ENCODE results near the gene PTPRQ.
"Not testable (repeated sequence)": the region's sequence is repeated elsewhere in the genome, so short reads cannot be mapped to it uniquely, and the experiment has no call there.

PTPRQ gene

GRCh38 chr12:80442426-80443222 lies 1.4 kb upstream of the PTPRQ start:
- DNase-seq (ENCODE audit: extremely low read depth, low read depth) = no peak
- TF ChIP-seq CTCF (IDR thresholded peaks at IDR 0.05; ENCODE audit: low read depth, low read length) = no peak

GRCh38 chr12:80445083-80445793 lies 1.2 kb downstream of the PTPRQ start:
- peak; percentile 5 for DNase-seq (ENCODE audit: extremely low read depth, low read depth)
- TF ChIP-seq CTCF (IDR thresholded peaks at IDR 0.05; ENCODE audit: low read depth, low read length) = no peak

- TF ChIP-seq CTCF (IDR thresholded peaks at IDR 0.05; ENCODE audit: low read depth, low read length) = no peak
- no peak for DNase-seq (ENCODE audit: extremely low read depth, low read depth)
Measured at GRCh38 chr12:80456513-80456912, 12.5 kb downstream of the PTPRQ start.

GRCh38 chr12:80460972-80461371 lies 16.9 kb downstream of the PTPRQ start:
- no peak for TF ChIP-seq CTCF (IDR thresholded peaks at IDR 0.05; ENCODE audit: low read depth, low read length)
- no peak for DNase-seq (ENCODE audit: extremely low read depth, low read depth)

GRCh38 chr12:80461851-80462250 lies 17.8 kb downstream of the PTPRQ start:
- not testable (repeated sequence) for DNase-seq (ENCODE audit: extremely low read depth, low read depth)

GRCh38 chr12:80469681-80470080 lies 25.6 kb downstream of the PTPRQ start:
- DNase-seq (ENCODE audit: extremely low read depth, low read depth) = no peak
- TF ChIP-seq CTCF (IDR thresholded peaks at IDR 0.05; ENCODE audit: low read depth, low read length) = no peak

- no peak for TF ChIP-seq CTCF (IDR thresholded peaks at IDR 0.05; ENCODE audit: low read depth, low read length)
- DNase-seq (ENCODE audit: extremely low read depth, low read depth) = no peak
Measured at GRCh38 chr12:80470403-80470802, 26.4 kb downstream of the PTPRQ start.

All from AG09319 (cell line).